Breast epithelium (tissue), 3 donors: ENCODE measurements around the gene SLC28A1.

Source experiments
- CTCF ChIP-seq, 3 donors: fragments of 450-650 bp; IDR thresholded peaks; one replicate each; pipeline ENCODE4 v1.5.1; 2016 to 2017; ENCODE audit warnings: antibody characterized with exemption in 3 of 3, mild to moderate bottlenecking in 3 of 3, moderate library complexity in 3 of 3
- POLR2A ChIP-seq: fragments of 450-650 bp; IDR thresholded peaks from one replicate; pipeline ENCODE4 v1.6.1; 2016; ENCODE audit warnings: antibody characterized with exemption, mild to moderate bottlenecking, moderate library complexity
- POLR2AphosphoS5 ChIP-seq, 3 donors: sonication (generic); formaldehyde crosslinking; IDR thresholded peaks; one replicate each; pipeline ENCODE4 v1.6.1; 2017; ENCODE audit warnings: antibody characterized with exemption in 3 of 3

GRCh38 chr15:84924077-84924731, 39.7 kb downstream of the SLC28A1 start:
- TF ChIP-seq CTCF (IDR thresholded peaks at IDR 0.05) (no peak), POLR2A (no peak), POLR2AphosphoS5 (IDR thresholded peaks at IDR 0.05) (no peak)
